Activated CD4-positive, alpha-beta T cell treated with anti-CD3 and anti-CD28 coated beads, Interleukin-2, amount 50 U/mL, for 4 hours (primary cell): ENCODE results near the gene TMIGD3.

ENCODE experiments used
- DNase-seq, 2 experiments: peaks; one replicate each; pipeline ENCODE4 v3.0.0-alpha.2; 2020

TMIGD3 gene

DNA sequence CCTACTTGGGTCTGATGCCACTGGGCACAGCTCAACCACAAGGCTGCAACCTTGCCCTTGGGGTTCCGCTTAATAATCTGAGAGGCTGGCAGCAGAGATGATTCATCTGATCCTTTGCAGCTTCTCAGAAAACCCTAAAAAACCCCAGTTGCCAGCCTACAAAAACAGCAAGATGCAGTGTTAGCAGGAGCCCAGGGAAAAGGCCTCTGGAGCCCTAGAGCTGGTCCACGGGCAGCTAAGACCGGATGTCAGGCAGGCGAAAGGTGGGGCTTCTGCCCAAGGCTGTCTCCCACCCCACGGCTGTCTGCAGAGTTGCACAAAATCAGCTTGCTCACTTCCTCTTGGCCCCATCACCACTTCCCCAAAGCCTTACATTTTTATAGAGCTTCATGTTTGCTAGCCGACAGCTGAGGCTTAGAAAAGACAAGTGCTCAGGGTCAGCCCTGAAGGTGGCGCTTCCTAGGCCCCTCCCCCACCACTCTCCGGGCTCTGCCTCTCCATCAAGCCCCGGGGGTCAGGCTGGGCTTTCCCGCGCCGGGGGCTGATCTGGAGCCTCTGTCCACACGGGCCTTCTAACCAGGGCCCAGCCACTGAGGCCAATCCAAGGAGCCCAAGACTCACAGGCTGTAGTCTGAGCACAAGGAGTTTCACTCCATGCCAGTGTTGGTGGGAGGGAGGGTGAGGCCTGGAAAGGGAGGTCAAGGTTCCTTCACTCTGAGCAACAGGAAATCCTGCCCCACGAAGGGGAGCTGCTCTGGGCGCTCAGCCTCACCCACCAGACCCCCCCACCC is 4.2 kb upstream of the TMIGD3 start:
- DNase-seq = peak; percentile 55 to 56

GRCh38 chr1:111506561-111506960 is 3.1 kb upstream of the TMIGD3 start:
- no peak for DNase-seq

DNA sequence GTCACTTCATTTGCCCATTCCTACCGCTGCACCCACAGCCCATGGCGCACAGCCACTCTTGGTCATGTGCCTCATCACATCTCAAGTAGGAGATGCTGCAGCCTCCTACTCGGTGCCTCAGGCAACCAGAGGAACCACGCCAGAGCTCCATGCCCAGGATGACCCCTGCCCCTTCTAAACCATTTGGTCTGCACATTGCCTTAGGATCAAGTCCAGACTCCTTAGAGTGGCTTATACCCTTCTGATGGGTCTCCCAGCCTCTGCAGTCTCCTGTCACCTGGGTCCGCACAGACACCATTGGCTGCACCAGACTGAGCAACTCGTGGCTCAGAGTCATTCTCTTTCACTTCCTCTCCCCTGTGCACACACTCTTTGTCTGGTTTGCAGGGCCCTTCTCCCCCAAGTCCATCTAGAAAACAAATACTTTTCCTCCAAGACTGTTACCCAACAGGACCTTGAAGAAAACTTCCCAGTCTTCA is 2.2 kb upstream of the TMIGD3 start:
- DNase-seq = no peak

GRCh38 chr1:111504097-111504496 is 664 bp upstream of the TMIGD3 start:
- DNase-seq = no peak

GRCh38 chr1:111501645-111502044 is 1.8 kb downstream of the TMIGD3 start:
- DNase-seq = no peak

DNA sequence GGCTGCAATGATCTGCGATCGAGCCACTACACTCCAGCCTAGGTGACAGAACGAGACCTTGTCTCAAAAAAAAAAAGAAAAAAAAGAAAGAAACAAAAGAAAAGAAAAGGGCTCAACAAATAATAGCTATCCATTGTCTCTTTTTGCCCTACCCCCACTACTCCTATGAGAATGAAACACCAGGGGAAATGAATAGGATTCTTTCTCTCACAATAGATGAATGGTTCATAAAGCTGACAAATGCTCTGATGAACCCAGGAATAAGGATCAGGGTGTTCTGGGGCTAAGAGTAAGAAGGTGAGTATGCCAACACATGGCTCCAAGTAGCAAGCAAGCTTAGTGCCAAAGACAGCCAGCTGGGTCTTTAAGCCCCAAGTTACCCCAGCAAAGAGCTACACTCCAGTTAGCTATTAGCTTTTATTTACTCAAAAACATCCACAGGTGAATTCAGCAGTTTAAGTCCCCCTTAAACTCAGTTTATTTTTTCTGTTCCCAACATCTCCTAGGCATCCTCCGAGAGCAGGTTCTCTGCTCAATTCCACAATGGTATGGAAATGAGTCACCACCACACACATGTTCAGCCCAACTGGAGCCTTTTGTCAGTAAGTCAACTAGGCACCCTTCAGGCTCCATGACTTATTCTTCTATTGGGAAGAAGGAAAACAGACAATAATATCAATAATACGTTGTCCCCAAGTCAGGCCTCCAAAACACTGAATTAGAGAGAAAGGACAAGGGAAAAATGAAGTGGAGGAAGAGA is 4.2 kb downstream of the TMIGD3 start:
- DNase-seq = no peak

DNA sequence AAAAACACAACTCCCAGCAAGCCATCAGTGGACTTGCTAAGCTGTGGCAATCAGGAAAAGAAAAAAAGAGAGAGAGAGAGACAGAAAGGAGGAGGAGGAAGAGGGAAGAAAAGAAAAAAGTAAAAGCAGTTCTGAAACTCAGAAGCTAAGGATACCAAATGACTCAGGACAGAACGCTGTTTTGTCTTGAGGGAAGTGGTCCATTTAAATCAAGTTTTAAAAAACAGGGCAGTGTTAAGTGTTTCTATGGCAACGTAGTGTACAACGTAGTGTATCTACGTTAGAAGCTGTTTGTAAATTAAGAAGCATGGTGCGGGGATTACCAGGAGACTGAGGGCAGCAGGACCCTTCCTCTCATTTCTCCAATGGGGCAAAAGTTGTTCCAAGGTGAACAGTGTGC is 5.8 kb downstream of the TMIGD3 start:
- no peak for DNase-seq

GRCh38 chr1:111496398-111496797 is 7.0 kb downstream of the TMIGD3 start:
- no peak for DNase-seq

DNA sequence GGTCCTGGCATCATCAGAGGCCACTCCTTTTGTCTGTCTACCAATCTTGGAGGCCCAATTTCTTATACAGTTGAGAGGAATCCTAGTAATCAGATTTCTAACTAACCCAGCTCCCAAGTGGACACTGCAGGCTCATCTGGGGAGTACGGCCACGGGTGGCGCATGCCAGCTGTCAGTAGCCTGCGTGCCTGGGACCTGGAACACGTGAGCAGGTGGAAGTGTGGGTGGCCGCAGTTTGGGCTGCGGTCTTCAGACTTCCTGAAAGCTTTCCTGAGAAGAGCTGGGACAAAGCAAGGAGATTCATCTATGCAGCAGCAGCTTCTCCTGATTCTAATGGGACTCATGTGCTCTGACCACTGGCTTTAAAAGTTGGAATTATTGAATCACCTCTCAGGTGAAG is 12.4 kb downstream of the TMIGD3 start:
- DNase-seq = no peak

DNA sequence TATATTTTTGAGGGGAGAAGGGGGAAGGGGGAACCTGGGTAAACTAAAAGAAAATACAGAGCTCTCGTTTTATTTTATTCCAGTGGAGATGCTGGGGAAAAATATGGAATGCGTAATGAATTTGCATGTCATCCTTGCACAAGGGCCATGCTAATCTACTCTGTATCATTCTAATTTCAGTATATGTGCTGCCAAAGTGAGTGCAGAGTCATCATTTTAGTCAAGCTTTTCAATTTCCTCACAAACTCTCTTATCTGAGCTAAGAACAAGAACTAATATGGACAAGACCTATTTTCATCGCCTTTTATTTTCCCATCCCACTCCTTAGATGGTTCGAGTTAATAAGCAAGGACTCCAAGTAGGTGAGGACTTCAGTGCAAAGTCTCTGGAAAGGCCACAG is 13.2 kb downstream of the TMIGD3 start:
- DNase-seq = no peak

DNA sequence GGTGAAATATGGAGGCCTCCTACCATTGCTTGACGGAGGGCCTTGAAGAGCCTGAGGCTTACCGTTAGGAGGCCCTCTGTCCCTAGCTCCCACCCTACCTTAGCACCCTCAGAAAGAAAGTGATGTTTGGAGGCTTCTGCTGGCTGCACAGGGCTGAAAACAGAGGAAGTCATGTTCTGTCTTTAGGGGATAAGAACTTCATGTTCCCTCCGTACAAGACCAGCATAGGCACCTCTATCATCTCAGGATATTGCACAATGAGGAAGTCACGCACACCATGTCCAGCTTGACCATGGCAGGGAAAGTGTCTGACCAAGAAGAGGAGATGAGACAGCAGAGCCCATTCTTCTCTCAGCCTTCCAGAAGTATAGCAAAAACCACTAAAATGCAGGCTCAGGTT is 13.8 kb downstream of the TMIGD3 start:
- DNase-seq = no peak

DNA sequence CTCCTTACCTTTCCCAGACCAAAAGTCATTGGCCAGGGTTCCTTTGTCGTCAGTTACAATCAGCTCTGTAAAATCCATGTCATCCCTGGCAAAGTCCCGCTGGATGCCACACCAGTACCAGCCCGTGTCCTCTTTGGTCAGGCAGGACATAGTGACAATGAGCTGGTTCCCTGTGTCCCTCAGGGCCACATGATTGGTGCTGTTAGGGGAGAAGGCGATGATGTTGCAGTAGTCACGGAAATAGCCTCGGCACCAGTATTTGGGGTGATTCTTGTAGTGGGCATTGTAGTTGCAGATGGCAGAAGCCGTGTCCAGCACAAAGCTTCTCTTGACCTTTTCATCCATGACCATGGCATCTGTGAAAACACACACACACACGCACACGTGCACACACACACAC is 14.8 kb downstream of the TMIGD3 start:
- DNase-seq = no peak

- no peak for DNase-seq
These were observed 16.3 kb downstream of the TMIGD3 start for GRCh38 chr1:111487133-111487532.

DNA sequence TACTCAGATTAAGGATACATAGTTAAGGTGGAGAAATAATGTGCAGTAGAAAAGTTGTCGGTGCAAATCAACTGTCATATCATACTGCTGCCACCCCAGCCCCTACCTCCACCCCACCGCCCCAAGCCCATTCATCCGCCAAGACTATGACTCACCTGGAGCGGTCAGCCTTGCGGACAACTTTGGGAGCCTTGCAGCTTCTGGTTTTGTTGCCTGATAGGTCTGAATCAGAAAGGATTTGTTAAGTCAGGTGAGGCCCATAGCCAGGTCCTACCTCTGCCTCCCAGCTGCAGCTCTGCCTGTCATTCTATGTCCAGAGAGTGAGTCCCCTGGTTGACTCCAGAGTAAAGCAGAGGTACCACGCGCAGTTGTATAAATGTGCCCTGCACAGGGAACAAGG is 17.0 kb downstream of the TMIGD3 start:
- no peak for DNase-seq

DNA sequence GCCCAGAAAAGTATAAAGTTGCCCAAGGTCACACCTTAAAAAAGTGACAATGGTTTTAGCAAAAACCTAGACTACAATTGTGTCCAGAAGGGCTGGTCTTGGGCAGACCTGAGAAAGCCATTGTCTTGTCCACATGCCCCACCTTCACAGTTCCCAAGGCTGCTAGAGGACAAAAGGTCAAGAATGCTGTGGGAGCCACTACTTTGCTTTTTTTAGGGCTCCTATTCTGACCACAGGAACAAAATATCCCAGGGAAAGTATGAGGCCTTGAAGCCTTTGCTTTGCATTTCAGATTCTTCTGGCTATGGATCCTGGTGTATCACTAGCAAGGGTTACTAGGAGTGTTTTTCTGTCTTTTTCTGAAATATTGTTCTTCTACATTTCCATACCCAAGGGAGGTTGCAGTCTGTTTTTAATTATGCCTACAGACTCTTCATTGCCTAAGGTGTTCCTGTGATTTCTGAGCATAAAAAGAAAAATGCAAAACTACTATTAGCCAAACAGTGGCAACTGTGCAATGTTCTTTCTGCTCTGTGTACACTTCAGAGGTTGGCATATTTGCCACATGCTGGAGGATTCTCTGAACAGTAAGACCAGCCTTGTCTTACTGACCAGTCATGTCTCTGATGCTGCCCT is 18.9 kb downstream of the TMIGD3 start:
- no peak for DNase-seq

DNA sequence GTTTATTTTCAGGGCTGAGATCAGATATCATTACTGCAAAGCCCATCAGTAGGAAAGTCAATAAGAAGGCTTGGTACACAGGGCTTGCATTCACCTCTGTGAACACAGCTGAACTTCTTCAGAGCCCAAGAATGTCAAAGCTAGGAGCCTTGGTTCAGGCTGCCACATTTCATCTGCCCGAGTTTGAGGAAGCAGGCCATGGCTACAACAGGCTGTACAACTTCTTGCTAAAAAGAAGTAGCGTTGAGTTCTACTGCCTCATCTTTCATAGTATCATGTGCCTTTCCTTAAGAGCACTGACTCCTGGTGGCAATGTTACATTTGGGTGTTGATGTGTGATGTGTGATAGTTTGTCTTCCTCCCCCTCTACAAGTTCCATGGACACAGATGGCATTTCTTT is 19.6 kb downstream of the TMIGD3 start:
- no peak for DNase-seq

DNA sequence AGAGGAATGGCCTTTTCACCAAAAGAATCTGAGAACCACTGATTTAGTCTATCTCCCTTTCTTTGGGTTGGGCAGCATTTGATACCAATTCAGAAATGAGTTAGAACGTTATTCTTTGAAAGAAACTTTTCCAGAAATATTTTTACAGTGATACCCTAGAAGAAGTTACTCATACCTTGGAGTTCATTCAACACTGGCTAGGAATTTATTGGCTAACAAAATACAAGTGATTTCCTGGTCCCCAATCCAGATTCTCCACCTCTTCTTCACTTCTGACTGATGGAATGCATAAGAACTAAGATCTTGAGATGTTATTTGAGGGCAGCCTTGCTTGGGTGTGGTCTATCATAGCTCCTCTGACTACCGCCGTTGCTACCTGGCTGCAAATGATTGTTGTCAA is 20.3 kb downstream of the TMIGD3 start:
- DNase-seq = no peak

- DNase-seq = peak; percentile 53 to 56
These were observed 21.8 kb downstream of the TMIGD3 start for GRCh38 chr1:111481387-111482221.

- no peak for DNase-seq
These were observed 22.8 kb downstream of the TMIGD3 start for GRCh38 chr1:111480674-111481073.

- no peak for DNase-seq
These were observed 26.6 kb downstream of the TMIGD3 start for GRCh38 chr1:111476761-111477309.

DNA sequence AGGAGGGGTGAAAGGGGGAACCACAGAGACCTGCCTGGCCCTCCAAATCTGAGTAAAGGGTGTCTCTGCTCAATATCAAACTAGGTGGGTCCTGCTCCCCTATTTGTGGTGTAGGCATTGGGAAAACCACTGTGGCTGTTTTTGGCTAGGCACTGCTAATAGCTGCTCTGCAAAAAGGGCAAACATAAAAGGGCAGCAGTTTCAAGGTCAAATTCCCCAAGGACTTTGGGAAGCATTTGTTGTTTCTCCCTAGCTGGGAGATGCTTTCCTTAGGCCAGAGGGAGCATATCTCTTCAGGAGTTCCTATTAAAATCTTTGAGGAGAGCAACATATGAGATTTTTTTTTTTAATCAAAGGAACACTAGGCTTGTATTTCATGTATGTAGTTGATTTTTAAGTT is 27.2 kb downstream of the TMIGD3 start:
- no peak for DNase-seq

- DNase-seq = no peak
These were observed 27.7 kb downstream of the TMIGD3 start for GRCh38 chr1:111475701-111476100.

DNA sequence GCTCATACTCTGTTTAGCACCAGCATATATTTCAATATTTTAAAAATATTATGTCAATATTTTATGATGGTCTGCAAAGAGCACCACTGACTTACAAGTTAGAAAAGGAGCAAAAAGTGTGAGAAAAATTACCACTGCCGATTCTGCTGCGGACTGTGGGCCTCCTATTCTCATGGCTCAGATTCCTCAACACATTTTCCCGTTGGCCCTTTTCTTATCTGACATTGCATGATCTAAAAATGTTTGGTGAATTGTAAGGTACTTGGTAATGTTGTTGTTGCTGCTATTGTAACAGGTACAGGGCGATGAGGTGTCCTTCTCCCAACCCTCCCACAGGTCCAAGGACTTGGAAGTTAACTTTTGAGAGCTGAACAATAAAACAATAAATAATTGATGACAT is 28.9 kb downstream of the TMIGD3 start:
- DNase-seq = no peak
